ENCODE measurements around the gene FMO2. TPM values are rescaled to one million over a fixed set of nuclear protein-coding genes. Genes with fewer than 3 reads are reported as not detected.

FMO2 gene
- total and polyA plus RNA-seq, 10 donors = 0.26 to 4.6 (median 1.2) TPM; not detected in 1

- Histone ChIP-seq H3K27me3 (replicated peaks in 1 of 7) (peaks cover 0 to 62% (median 6%) of the 10 kb centered on the region in 7 donors), H3K9me3 (no peaks in the 10 kb centered on the region), H3K27ac (peak overlapping the region in 2 of 8 donors; percentile 18 to 38), H3K36me3 (no peaks in the 10 kb centered on the region), H3K4me3 (no peak overlapping the region), H3K4me1 (peaks cover 0 to 20% (median 7%) of the 10 kb centered on the region in 6 donors)
- TF ChIP-seq POLR2AphosphoS5 (IDR thresholded peaks at IDR 0.05) (peak in 2 of 3 donors; percentile 30 to 82), POLR2A (IDR thresholded peaks at IDR 0.05) (no peak)
- intact Hi-C loops (cut with DNase I; ENCODE audit: low total_unique reads) = no loop called here
- 48 to 61% (median 56%) methylated on average over 5 of the region's 5 CpGs for WGBS, 5 donors
- peak; percentile 78 for DNase-seq
These were observed 67.4 kb downstream of the FMO2 start for GRCh38 chr1:171252482-171252881.

- no peak for TF ChIP-seq POLR2A (IDR thresholded peaks at IDR 0.05)
- TF ChIP-seq CTCF (IDR thresholded peaks at IDR 0.05 in 8 of 11, conservative IDR thresholded peaks at IDR 0.05 in 3 of 11) = no peak
- TF ChIP-seq POLR2AphosphoS5 (IDR thresholded peaks at IDR 0.05) = no peak
- Histone ChIP-seq H3K36me3 (no peaks in the 10 kb centered on the region), H3K4me1 (peaks cover 0 to 20% (median 7%) of the 10 kb centered on the region in 6 donors), H3K27me3 (replicated peaks in 1 of 7) (peaks cover 0 to 55% (median 6%) of the 10 kb centered on the region in 7 donors), H3K27ac (no peak overlapping the region), H3K4me3 (no peak overlapping the region), H3K9me3 (no peaks in the 10 kb centered on the region)
- DNase-seq = no peak
- 66 to 83% (median 75%) methylated on average over 4 of the region's 4 CpGs for WGBS, 5 donors
- intact Hi-C loops (cut with DNase I; ENCODE audit: low total_unique reads) = no loop called here
These were observed 69.8 kb downstream of the FMO2 start for GRCh38 chr1:171254859-171255258.

- peaks cover 0 to 9% (median 2%) of the 10 kb centered on the region in 6 donors for H3K4me1 ChIP-seq
- no peaks in the 10 kb centered on the region for H3K36me3 ChIP-seq
- TF ChIP-seq POLR2AphosphoS5 (IDR thresholded peaks at IDR 0.05) = peak in 1 of 3 donors; percentile 31
- TF ChIP-seq POLR2A (IDR thresholded peaks at IDR 0.05) = no peak
- TF ChIP-seq CTCF (IDR thresholded peaks at IDR 0.05 in 8 of 11, conservative IDR thresholded peaks at IDR 0.05 in 3 of 11) = no peak
- no peak overlapping the region for H3K27ac ChIP-seq
- intact Hi-C loops (cut with DNase I; ENCODE audit: low total_unique reads) = no loop called here
- 62 to 80% (median 76%) methylated on average over 8 of the region's 8 CpGs for WGBS, 5 donors
- H3K4me3 ChIP-seq = no peak overlapping the region
- peaks cover 0 to 35% (median 4%) of the 10 kb centered on the region in 7 donors for H3K27me3 ChIP-seq (replicated peaks in 1 of 7)
- peak; percentile 53 for DNase-seq
- H3K9me3 ChIP-seq = no peaks in the 10 kb centered on the region
These were observed 72.0 kb downstream of the FMO2 start for GRCh38 chr1:171256940-171257606.

- intact Hi-C loops (cut with DNase I; ENCODE audit: low total_unique reads) = no loop called here
- no peak overlapping the region for H3K4me3 ChIP-seq
- no peak for TF ChIP-seq CTCF (IDR thresholded peaks at IDR 0.05 in 8 of 11, conservative IDR thresholded peaks at IDR 0.05 in 3 of 11)
- no peak for TF ChIP-seq POLR2AphosphoS5 (IDR thresholded peaks at IDR 0.05)
- no peak for TF ChIP-seq POLR2A (IDR thresholded peaks at IDR 0.05)
- peaks cover 0 to 29% (median 1%) of the 10 kb centered on the region in 7 donors for H3K27me3 ChIP-seq (replicated peaks in 1 of 7)
- no peaks in the 10 kb centered on the region for H3K9me3 ChIP-seq
- WGBS, 5 donors = 73 to 89% (median 84%) methylated on average over 5 of the region's 5 CpGs
- no peak overlapping the region for H3K27ac ChIP-seq
- H3K36me3 ChIP-seq = no peaks in the 10 kb centered on the region
- peaks cover 0 to 4% (median 0%) of the 10 kb centered on the region in 6 donors for H3K4me1 ChIP-seq
- no peak for DNase-seq
These were observed 72.5 kb downstream of the FMO2 start for GRCh38 chr1:171257607-171258076.

All from spleen (tissue), 11 donors.